Hematopoietic multipotent progenitor cell treated with erythropoietin and hydrocortisone succinate and interleukin-3 and kit ligand, for 17 days (in vitro differentiated cells): ENCODE measurements around the gene NEGR1.

ENCODE experiments used
- DNase-seq: peaks from one replicate; pipeline ENCODE4 v3.0.0-alpha.2; 2015; ENCODE audit warnings: low spot score

The NEGR1 gene

DNA sequence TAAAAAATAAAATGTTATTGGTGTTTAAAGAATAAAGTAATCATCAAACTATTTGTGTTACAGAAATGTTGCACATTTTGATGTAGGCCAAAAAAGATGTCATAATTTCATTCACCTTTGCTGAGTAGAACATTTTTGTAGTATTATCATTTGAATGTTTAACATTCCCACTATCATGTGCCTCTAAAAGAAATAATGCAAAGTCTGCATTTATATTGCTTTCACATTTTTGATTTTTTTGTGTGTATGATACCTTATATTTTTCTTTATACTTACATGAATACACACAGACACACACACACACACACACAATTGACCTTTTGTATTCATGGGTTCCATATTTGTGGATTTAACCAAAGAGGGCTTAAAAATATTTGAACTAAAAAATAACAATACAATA lies 657.3 kb downstream of the NEGR1 start:
- DNase-seq, result no peak

- DNase-seq, result no peak
Observed at GRCh38 chr1:71623888-71624287, 658.5 kb downstream of the NEGR1 start.

DNA sequence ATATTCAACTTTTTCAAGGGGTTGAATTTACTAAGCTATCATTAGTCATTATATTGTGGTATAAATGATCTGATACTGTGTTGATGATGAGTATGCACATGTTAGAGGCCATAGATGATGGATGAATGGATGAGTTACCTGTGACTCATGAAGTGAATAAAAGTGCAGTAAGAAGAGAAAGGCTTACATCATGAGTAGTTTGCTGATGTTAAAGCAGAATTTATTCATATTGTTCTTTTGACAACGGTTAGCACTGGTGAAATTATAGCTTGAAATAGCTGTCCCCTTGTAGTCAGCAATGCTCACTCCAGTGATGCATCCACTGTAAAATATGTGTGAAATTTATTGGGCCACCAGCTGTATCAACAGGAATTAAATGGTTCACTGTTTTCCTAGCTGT lies 660.6 kb downstream of the NEGR1 start:
- no peak for DNase-seq

DNA sequence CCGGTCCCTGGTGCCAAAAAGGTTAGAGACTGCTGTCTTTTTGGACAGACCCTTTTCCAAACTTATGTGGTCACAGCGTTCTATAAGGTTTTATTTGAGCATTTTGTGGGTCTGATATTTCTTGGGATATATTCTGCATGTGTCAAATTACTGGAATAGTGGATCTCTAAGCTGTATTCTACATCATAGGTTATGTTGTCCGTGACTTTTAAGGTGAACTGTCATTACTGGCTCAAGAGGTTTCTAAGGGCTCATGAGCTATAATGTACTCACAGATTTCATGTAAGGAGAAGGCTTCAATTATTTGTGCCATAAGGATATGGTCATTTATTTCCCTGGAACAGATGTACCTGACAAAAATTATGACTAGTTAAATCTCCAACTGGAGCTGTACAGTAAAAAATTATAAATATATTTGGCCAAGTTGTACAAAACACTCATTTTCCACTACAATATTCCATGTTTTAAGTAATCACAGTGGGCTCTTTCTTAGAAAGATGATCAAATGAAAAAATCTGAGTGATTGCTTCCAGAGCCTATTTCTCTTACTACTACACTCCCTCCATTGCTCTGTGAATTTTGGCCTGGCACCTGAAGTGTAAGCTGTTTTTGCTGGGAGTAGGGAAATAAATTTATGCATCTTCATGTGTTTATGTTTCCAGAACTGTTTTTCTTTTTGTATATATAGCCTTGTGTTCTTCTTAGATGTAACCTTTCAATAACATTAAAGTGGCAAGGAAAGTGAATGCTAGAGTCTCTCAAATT lies 663.4 kb downstream of the NEGR1 start:
- DNase-seq, result no peak

DNA sequence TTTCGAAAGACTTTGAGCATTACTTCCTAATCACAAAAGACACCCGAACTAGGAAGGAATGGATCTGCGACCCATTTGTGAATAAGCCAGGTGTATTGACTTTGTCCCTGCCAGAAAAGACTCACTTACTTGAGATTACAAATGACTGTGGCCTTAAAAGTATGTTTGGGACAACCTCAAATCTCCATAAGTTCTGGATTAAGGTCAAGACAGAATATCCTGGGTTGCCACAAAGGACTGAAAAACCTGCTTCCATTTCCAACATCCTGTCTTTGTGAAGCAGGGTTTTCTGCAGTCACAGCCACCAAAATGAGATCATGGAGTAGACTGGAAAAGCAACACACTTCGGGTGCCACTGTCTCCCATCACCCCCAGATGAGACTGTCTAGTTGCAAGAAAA lies 664.1 kb downstream of the NEGR1 start:
- no peak for DNase-seq

GRCh38 chr1:71610476-71610875 lies 671.9 kb downstream of the NEGR1 start:
- no peak for DNase-seq

- no peak for DNase-seq
Observed at GRCh38 chr1:71603044-71603776, 679.1 kb downstream of the NEGR1 start.

GRCh38 chr1:71600023-71600422 lies 682.3 kb downstream of the NEGR1 start:
- no peak for DNase-seq

DNA sequence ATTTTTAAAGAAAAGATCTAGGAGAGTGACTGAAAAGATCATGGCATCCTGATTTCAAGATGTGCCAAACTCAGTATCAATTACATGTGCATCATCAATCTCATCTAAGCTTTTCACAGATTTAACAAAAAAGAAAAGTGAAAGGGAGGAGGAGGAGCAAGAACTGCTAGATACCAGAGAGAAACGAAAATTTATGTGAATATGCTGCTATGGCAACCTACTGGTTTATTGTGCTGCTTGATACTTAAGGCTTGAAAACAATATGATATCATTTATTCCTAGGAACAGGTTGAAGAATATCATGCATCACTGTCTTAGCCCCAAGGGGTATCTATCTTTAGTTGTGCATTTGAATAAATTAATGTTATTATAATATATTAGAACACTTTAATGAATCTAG lies 683.0 kb downstream of the NEGR1 start:
- DNase-seq, result no peak

DNA sequence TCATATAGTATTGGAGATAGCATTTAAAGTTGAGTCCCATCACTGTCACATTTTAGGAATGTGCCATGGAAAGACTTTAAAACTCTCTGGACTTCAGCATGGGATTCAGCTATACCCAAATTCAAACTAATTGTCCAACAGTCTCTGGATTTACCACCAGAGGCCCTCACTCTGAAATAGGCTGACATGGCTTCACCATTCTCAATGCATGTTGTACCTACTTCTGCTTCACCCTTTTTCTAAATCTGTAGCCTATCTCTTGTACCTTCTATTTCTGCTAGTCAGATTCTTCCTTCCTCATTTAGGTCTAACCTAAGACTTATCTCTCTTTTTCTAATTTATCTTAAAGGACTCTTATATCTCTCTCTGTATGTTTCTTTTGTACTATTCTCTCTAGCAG lies 688.8 kb downstream of the NEGR1 start:
- DNase-seq, result no peak

GRCh38 chr1:71592646-71593274 lies 689.6 kb downstream of the NEGR1 start:
- no peak for DNase-seq

DNA sequence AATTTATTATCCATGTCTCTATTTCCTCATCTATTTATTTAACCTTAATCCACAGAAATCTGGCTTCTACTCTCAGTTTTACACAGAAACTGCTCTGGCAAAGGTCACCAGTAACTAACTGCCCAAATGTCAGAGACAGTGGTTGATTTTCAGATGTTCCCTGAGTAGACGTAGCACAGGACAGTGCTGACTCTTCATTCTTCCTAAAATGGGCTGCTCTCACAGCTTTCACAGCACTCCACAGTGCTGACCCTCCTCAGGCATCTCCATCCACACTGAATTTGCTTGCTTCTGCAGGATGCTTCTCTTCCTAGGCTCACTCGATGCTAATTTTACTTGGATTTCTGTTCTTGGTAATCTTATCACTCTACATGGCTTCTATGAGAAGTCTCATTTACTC lies 693.3 kb downstream of the NEGR1 start:
- DNase-seq, result no peak

GRCh38 chr1:71587961-71588360 lies 694.4 kb downstream of the NEGR1 start:
- DNase-seq, result no peak

GRCh38 chr1:71586030-71586429 lies 696.3 kb downstream of the NEGR1 start:
- DNase-seq, result no peak

DNA sequence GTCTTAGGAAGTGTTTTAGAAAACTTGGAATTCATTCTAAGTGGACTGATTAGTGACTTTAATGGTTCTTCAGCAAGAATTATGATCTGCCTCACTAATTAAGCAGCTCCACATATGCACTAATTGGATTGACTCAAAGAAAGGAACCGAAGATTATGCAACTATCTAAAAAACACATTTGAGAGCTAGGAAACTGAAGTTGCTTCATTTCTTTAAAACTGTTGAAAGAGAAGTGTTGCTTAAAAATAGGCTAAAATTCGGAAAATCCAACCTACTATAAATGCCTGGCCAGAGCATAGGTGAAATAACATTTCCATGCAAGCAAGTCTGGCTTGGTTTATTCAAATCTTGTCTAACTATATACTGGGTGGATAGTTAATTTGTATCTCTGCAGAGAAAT lies 698.6 kb downstream of the NEGR1 start:
- no peak for DNase-seq

DNA sequence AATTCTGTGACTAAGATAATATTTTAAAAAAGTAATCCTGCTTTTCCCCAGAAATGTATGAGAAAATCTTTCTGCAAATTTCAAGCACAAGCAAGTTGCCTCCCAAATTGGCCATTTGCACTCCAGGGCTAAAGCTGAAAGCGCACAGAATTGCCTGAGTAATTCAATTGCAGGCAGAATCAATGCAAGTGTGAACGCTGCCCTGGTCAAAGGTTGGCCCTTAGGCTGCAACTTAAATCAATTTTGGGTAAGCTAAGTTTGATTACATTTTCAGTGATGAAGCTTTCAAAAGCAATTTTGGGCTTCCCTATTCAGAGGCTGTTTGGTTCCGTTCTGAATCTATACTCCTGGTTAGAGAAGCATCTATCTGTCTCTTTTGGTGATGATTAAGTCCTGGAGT lies 699.7 kb downstream of the NEGR1 start:
- no peak for DNase-seq

DNA sequence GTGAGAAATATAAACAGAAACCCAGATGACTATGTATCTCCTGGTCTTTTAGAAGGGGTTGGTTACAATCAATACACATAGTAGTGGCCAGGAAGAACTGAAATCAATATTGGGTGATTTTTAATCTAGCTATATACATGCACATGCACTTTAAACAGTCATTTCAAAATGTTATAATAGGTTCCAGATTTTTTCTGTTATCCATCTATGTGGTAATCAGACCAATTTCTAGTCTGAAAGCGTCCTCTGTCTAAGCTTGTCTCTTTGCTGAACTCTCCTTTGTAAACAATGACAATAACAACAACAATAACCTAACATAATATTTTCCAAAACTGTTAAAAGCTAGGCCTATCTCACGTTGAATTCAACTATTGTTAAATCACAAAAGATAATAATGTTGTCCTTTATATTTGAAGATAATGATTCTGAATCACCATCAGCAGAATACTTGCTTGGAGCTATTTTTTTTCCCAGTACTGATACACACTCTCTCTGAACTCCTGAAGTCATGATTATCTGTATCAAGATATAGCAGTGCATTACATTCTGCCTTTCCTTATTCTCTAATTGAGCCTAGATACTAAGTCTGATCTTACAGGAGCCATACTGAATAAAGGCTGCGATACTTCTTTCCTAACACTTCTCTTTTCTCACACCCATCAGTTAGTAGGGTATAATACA lies 704.7 kb downstream of the NEGR1 start:
- no peak for DNase-seq

GRCh38 chr1:71572038-71572437 lies 710.3 kb downstream of the NEGR1 start:
- DNase-seq, result no peak

DNA sequence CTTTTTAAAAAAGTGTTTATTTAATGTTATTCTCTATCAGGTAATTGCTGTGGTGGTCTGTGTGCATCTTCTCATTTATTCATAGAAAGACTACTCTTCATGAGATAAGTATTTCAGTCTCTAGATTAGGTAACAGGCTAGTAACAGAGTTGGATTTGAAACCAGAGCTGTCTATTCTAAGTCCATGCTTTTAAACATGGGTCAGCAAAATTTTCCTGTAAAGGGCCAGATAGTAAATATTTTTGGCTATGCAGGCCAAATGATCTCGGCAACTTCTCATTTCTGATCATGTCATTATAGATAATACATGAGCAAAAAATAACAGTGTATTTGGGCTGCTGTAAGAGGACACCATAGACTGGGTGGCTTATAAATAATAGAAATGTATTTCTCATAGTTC lies 715.9 kb downstream of the NEGR1 start:
- no peak for DNase-seq

DNA sequence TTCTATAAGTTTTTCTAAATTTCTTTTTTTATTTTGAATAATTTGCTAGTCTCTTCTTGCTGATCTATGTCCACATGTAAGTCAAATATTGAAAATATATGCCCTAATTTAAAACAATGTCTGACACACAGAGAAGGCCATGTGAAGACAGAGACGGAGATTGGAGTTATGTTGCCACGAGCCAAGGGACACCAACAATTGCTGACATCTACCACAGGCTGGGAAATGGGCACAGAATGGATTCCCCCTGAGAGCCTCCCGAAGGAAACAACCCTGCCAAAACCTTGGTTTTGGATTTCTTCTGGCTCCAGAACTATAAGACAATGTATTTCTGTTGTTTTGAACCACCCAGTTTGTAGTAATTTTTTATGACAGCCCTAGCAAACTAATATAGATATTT lies 716.5 kb downstream of the NEGR1 start:
- DNase-seq, result no peak

DNA sequence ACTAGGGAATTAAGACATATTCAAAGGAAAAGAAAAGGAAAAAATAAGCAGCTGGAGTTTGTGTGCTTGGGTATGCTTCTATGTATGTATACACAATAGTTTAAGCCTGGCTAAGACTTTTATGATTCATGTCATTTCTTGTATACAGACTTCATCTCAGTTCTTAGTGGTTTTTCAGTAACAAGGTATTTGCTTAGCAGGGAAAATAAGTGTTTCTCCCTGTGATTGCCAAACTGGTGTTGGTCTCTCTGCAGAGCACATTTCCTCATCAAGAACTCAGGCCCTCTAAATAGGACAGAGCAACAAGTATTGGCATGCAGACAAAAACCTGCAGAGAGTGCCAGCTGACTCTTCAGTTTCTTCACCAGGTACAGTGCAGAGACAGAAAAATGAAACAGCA lies 717.1 kb downstream of the NEGR1 start:
- DNase-seq, result no peak

- no peak for DNase-seq
Observed at GRCh38 chr1:71562298-71562697, 720.0 kb downstream of the NEGR1 start.

- DNase-seq, result no peak
Observed at GRCh38 chr1:71561729-71562128, 720.6 kb downstream of the NEGR1 start.
